HG03558 (cell line): Measurements from ENCODE around the gene GNB1L.
"Not testable (repeated sequence)": the region's sequence is repeated elsewhere in the genome, so short reads cannot be mapped to it uniquely, and the experiment has no call there.

Experiments used
- ATAC-seq: cut with Tn5 transposase; IDR thresholded peaks from one replicate; pipeline ENCODE4 v1.9.1; 2021; ENCODE audit warnings: moderate number of reproducible peaks; ENCODE audit not compliant: unreplicated experiment; ENCODE audit errors: extremely low read depth

Gene GNB1L

GRCh38 chr22:19846620-19847344 is 7.9 kb downstream of the GNB1L start:
- no peak for ATAC-seq

DNA sequence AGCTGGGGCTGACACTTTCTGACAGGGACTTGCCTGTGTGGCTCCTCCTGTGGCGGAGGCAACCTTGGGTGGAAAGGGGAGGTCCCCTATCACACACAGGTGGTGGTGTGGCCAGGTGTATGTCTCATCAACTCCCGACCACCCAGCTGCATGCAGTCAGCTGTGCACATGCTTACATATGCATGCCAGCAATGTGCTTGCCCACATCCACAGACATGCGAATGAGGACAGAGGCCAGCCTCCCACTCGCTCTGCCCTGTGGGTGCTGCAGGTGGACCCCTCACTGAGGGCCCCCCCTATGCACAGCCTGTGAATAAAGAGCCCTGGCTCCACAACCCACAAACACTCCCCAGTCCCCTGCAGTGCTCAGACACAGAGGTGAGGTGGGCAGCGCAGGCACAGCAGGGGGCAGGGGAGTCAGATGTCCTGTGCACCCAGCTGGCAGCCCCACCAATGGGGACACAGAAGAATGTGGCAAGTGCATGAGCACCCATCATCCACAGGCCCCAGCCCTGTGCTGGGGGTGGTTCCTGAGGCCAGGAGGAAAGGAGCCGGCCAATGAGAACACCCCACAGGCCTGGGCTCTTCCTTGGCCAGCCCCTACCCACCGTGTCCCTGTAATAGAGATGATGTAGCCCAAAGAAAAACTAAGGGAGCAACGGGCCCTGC is 9.5 kb downstream of the GNB1L start:
- ATAC-seq = no peak

- no peak for ATAC-seq
Observed at GRCh38 chr22:19844377-19845053, 10.2 kb downstream of the GNB1L start.

DNA sequence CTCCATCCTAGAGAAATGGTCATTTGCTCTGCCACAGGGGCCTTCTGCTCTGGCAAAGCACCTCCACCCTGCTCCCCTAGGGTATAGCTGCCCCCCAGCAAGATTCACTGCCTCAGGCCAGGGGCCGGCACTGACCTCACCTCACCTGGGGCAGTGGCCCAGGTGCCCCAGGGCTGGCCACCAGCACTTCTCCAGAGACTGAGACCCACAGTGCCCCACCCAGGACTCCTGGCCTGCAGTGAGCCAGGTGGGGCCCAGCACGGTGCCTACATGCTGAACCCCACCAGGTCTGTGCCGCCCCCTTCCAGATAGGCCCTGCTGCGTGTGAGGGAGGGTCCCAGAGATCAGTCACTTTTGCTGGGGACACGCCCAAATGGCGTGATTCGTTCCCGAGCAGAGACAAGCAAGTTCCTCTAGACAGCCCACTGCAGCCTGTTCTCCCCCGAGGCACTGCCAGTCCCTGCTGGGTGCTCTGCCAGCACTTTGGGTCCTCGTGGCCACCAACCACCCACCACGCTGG is 10.8 kb downstream of the GNB1L start:
- ATAC-seq = no peak

DNA sequence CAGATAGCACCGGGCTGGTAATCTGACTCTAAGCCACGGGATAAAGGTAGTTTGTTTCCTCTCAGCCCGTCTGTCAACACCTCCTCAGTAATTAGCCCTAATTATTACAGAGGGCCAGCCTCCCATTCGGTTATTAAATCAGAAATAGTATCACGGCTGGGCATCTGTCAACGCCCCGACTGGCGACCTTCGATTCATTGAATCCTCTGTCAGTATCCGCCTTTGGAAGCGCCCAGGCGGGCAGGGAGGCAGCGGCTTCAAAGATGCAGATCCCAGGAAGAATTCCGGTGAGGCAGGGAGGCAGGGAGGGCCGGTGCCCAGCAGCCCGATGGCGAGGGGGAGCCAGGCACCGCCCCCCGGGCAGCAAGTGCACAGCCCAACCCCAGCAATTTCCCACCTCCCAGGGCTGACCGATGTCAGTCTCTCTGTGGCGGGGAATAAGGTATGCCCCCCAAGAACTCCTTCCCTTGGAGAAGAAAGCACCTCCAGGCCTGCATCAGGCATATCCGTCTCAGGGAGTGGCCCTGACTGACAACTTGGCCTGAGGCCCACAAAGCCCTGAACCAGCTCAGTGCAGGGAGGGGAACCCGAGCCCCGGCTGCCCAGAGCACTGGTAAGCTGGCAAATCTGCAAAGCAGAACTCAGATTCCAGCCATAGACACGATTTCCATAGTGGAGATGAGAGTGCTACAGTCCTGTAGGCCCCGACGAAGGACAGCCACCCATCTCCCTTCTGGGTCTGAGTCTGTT is 11.4 kb downstream of the GNB1L start:
- no peak for ATAC-seq

GRCh38 chr22:19842393-19843106 is 12.1 kb downstream of the GNB1L start:
- ATAC-seq = no peak

GRCh38 chr22:19841641-19842392 is 12.9 kb downstream of the GNB1L start:
- no peak for ATAC-seq

DNA sequence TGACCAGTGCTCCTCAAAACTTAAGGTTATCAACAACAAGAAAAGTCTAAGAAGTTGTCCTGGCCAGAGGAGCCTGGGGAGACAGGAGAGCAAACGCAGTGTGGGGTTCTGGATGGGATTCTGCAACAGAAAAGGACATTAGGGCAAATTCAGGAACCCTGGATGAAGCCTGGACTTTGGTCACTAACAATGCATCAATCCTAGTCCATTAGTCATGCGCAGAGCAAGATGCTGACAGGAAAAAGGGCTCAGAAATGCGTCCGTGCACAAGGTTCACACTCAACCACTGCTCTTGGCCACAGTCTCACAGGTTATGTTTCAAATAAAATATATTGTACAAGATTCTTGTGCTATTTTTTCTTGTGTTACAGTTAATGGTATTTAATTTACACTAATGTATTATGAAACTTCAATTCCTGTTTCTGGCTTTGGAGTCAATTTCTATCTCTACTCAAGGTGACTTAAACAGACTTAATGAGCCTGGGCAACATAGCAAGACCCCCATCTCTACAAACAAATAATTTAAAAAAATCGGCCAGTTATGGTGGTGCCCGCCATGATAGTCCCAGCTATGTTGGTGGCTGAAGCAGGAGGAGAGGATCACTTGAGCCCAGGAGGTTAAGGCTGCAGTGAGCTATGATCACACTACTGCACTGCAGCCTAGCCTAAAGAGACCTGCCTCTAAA is 13.6 kb downstream of the GNB1L start:
- no peak for ATAC-seq

DNA sequence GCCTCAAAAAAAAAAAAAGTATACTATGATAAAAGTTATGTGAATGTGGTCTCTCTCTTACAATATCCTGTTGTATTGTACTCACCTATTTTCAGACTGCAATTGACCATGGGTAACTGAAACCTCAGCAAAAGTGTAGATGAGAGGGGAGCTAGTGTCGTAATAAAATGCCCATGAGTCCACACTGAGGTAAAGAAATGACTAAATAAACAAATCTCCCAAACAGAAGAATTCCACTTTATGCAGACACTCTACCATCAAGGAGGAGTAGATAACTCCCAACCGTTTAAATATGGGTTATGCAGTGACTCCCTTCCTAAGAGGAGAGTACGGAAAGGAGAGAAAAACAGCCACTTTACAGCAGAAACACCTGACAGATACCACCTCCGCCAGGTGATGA is 14.6 kb downstream of the GNB1L start:
- no peak for ATAC-seq

DNA sequence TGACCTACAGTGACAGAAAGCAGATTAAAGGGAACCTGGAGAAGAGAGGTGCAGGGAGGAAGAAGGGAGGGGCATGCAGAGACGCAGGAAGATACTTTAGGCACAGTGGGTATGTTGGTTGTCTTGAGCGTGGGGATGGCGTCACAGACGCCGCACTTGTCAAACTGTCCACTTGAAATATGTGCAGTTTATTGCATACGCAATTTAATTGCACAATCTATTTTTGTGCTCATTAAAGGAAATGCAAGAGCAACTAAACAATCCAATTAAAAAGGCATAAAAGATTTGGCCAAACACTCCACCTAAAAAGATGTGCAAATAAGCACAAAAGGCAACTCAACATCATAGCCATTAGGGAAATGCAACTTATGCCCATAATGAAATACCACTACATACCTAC is 16.8 kb downstream of the GNB1L start:
- no peak for ATAC-seq

GRCh38 chr22:19836512-19836911 is 18.2 kb downstream of the GNB1L start:
- ATAC-seq = no peak

GRCh38 chr22:19834599-19834998 is 20.1 kb downstream of the GNB1L start:
- ATAC-seq = no peak

DNA sequence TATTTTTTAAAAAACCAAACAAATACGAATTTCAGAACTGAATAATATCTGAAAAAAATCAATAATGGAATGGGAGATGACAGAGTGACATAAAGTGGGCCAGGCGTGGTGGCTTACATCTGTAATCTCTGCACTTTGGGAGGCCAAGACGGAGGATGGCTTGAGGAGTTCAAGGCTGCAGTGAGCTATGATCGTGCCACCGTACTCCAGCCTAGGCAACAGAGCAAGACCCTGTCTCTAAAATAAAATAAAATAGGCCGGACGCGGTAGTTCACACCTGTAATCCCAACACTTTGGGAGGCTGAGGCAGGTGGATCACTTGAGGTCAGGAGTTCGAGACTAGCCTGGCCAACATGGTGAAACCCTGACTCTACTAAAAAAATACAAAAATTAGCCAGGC is 21.3 kb downstream of the GNB1L start:
- not testable (repeated sequence) for ATAC-seq

DNA sequence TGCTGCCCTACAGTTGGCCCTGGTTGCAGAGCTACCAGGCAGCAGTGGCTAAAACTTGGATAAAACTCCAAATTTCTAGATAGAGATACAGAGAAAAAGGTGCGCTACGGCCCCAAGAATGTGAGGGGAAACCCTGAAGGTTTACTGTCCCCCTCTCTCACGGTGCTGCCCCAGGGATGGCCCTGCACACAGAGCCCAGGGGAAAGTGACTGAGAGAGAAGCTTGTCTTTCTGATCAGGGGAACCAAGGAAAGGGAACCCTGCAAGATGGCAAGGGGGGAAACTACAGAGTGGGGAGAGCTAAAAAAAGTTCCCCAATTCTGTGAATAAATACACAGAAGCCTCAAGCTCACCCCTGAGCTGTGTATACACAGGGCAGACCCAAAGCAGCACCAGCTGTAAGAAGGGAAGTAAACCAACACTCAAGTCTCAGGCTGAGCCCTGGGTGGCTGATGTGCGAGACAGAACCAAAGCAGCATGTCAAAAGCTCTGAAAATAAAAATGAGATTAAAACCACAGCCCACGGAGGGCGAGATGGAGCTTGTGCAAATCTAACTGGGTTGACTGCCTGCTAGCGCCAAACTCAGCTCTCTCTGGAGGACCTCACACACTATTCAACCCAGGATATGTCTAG is 22.1 kb downstream of the GNB1L start:
- ATAC-seq = no peak

- ATAC-seq = not testable (repeated sequence)
Observed at GRCh38 chr22:19831979-19832378, 22.7 kb downstream of the GNB1L start.

GRCh38 chr22:19831016-19831415 is 23.7 kb downstream of the GNB1L start:
- ATAC-seq = no peak

DNA sequence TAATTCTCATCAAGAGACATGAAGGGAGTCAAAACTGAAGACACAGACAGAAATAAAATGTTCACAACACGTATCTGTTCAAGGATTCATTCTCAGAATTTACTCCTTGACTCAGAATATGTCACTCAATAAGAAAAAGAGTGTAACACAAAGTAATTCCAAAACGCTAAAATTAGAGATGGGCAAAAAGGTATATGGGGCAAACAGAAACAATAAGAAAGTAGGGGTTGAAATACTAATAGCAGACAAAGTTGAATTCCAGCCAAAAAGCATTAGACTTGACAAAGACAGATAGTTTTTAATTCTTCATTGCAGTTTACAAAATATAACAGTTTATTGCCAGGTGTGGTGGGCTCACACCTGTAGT is 26.7 kb downstream of the GNB1L start:
- no peak for ATAC-seq

- ATAC-seq = no peak
Observed at GRCh38 chr22:19827341-19828034, 27.2 kb downstream of the GNB1L start.
